Measurements from ENCODE around the gene NUS1.
"Not testable (repeated sequence)": the region's sequence is repeated elsewhere in the genome, so short reads cannot be mapped to it uniquely, and the experiment has no call there.

NUS1 gene

DNA sequence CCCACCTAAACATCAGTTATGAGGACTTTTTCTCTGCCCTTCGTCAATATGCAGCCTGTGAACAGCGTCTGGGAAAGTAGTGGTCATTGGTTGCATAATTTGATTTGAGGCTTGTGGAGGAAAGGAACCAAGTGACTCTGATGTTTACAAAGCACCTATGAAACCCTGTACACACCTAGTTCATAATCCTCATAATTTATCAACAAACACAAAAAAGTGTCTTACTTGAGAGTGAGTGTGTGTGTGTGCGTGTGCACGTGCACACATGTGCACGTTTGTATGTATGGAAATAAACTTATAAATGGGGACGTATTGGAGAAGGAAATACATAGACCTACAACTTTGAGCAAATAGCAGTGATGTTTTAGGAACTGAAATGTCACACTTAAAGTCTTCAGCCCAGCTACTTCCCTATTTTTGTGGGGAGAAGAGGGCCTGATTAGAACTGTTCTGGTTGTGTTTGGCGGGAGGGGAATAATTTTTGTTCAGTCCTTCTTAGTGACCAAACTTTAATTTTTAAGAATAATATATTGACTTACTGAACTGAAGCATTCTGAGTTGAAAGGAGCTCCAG, 31.8 kb downstream of the NUS1 start:
- DNase-seq (ENCODE audit: low read depth in 4 of 4, low spot score in 1 of 4): not testable (repeated sequence)

DNA sequence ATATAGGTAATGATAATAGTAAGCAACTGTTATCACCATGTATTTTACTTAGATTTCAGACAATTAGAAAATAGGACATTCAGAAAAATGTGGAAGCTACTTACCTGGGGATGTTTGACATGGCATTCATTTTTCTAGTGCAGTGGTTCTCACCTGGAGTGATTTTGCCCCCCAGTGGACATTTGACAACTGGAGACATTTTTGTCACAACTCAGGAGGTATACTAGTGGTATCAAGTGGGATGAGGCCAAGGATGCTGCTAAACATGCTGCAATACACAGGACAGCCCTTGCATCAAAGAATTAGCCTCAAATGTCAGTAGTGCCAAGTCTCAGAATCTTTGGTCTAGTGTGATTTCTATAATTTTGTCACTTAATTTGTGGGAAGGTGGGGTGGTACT, 36.1 kb downstream of the NUS1 start:
- DNase-seq (ENCODE audit: low read depth in 4 of 4, low spot score in 1 of 4): no peak

GRCh38 chr6:117718895-117719294, 43.6 kb downstream of the NUS1 start:
- no peak for DNase-seq (ENCODE audit: low read depth in 4 of 4, low spot score in 1 of 4)

- not testable (repeated sequence) for DNase-seq (ENCODE audit: low read depth in 4 of 4, low spot score in 1 of 4)
Measured at GRCh38 chr6:117721520-117721919, 46.3 kb downstream of the NUS1 start.

GRCh38 chr6:117728626-117729025, 53.4 kb downstream of the NUS1 start:
- no peak for DNase-seq (ENCODE audit: low read depth in 4 of 4, low spot score in 1 of 4)

- no peak for DNase-seq (ENCODE audit: low read depth in 4 of 4, low spot score in 1 of 4)
Measured at GRCh38 chr6:117729613-117730012, 54.3 kb downstream of the NUS1 start.

- no peak for DNase-seq (ENCODE audit: low read depth in 4 of 4, low spot score in 1 of 4)
Measured at GRCh38 chr6:117733341-117733740, 58.1 kb downstream of the NUS1 start.

- no peak for DNase-seq (ENCODE audit: low read depth in 4 of 4, low spot score in 1 of 4)
Measured at GRCh38 chr6:117739869-117740268, 64.6 kb downstream of the NUS1 start.

- DNase-seq (ENCODE audit: low read depth in 4 of 4, low spot score in 1 of 4): no peak
Measured at GRCh38 chr6:117740605-117741004, 65.3 kb downstream of the NUS1 start.

- not testable (repeated sequence) for DNase-seq (ENCODE audit: low read depth in 4 of 4, low spot score in 1 of 4)
Measured at GRCh38 chr6:117750675-117751074, 75.4 kb downstream of the NUS1 start.
